NCI-H2107 (cell line): ENCODE measurements around the gene BTBD17.
"Not testable (repeated sequence)": the region's sequence is repeated elsewhere in the genome, so short reads cannot be mapped to it uniquely, and the experiment has no call there.

Experiments
- DNase-seq: peaks from one replicate; lab custom pipeline; 2025; lab: John Stamatoyannopoulos, UW

Gene BTBD17, protein sequence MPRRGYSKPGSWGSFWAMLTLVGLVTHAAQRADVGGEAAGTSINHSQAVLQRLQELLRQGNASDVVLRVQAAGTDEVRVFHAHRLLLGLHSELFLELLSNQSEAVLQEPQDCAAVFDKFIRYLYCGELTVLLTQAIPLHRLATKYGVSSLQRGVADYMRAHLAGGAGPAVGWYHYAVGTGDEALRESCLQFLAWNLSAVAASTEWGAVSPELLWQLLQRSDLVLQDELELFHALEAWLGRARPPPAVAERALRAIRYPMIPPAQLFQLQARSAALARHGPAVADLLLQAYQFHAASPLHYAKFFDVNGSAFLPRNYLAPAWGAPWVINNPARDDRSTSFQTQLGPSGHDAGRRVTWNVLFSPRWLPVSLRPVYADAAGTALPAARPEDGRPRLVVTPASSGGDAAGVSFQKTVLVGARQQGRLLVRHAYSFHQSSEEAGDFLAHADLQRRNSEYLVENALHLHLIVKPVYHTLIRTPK

DNA sequence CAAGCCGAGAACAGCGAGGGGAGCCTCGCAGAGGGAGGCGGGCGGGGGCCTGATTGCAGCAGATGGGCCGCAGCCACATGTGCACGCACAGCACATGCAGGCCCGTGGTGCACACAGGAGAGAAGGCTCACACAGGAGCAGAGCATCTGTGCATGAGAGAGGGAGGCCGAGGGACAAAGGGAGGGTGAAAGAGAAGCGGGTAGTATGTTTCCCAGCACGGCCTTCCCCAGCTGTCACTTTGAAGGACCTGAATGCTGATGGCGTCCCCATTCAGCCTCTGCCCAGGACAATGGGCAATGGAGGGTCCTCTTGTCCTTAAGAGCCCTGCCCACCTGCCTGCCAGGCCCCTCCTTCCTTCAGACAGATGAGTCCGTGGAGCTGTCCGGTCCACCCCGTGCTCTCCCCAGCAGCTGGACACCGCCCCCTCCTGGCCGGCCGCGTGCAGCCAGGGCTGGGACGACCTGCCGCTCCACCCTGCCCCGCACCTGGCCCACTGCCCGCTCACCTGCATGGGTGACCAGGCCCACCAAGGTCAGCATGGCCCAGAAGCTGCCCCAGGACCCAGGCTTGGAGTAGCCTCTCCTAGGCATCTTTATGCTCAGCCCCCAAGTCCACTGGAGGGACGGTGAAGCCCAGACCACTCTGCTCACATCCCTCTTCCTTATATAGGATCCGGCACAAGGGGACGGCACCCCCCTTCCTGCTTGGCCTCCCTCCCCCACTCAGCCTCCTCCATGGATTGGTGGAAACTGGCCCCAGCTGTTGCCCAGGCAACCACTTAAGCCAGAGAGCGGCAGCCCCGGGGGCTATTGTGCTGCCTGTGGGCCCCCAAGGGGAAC lies at the start of gene BTBD17:
Gene BTBD17, minus strand, starts transcription at position 639 of the 839 bp plus-strand sequence. Its CDS starts 49 bp downstream, at position 590.
- peak; percentile 75 for DNase-seq

DNA sequence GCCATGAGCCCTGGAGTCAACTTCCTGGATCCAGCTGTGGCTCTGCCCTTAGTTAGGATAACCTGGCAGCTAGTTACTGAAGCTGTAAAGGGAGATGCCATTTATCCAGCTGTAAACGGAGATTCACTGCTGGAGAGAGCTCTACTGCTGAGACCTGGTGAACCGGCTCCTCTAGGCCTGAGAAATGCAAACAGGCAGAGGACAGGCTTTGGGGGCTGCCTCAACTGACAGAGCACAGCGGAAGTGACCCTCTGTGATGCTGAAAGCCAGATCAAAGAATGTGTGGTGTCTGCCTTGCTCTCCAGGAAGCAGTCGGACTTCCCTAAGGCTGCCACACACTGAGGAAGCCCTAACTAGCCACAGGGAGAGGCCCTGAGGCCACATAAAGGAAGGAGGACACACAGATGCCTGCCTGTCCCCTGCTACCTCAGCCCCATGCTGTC lies 48.4 kb upstream of the BTBD17 start:
- no peak for DNase-seq

DNA sequence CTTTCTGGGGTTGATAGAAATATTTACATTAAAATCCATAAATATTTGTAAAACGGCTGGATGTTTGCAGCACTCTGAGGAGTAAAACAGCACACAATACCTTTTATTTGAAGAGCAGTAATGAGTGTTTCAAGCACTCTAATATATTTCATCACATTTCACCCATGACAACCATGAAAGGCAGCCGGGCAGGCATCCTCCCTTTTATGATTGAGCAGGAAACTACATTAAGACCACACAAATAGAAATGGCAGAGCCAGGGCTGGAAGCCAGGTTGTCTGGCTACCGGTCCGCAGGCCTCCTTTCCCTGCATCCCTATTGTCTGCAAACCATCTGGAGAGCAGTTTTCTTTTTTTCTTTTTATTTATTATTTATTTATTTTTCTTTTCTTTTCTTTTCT lies 47.1 kb upstream of the BTBD17 start:
- peak; percentile 50 for DNase-seq

DNA sequence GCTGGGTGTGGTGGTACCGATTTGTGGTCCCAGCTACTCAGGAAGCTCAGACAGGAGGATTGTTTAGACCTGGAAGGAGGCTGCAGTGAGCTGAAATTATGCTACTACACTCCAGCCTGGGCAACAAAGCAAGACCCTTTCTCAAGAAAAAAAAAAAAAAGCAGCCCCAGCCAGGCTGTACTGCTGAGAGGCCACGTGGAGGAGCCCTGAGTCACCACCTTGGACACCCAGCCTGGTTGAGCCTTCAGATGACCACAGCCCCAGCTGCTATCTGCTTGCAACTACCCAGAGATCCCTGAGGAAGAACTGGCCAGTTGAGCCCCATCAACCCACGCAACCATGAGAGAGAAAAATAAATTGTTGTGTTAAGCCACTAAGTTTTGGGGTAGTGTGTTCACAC lies 46.6 kb upstream of the BTBD17 start:
- no peak for DNase-seq

DNA sequence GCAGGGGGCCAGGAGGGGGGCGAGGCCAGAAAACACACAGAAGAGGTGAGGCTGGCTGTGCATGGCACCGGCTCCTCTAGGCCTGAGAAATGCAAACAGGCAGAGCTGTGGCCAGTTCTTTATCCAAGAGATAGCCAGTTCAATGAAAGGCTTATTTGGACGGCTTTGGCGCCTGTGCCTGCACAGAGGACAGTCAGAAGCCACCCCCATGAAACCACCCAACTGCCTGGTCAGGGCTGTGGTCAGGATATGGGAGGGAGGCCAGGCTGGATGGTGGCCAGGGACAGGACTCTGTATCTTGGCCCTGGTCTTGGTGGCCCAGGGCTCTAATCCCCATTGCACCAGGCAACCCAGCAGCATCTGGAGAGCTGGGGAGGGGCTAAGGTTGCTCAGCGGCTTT lies 45.7 kb upstream of the BTBD17 start:
- DNase-seq: no peak

DNA sequence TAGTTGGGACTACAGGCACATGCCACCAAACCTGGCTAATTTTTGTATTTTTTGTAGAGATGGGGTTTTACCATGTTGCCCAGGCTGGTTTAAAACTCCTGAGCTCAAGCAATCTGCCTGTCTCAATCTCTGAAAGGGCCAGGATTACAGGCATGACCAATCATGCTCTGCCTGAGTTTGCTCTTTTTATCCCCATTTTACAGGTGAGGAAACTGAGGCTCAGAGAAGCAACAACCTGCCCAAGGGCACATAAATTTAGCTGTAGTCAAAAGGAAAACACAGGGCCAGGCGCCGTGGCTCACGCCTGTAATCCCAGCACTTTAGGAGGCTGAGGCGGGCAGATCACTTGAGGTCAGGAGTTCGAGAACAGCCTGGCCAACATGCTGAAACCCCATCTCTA lies 43.6 kb upstream of the BTBD17 start:
- DNase-seq: not testable (repeated sequence)

DNA sequence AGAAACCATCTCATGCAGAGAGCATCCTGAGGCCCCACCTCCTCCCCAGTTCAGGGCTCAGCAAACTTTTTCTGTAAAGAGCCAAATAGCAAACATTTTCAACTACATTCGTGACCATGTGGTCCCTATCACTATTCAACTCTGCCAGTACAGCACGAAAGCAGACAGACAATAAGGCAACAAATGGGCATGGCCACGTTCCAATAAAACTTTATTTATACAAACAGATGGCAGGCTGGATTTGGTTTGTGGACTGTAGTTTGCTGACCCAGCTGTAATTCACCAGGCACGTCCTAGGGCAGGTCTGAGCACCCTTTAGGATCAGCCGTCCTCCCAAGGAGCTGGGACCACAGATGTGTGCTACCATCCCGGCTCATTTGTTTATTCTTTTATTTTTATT lies 43.1 kb upstream of the BTBD17 start:
- no peak for DNase-seq

DNA sequence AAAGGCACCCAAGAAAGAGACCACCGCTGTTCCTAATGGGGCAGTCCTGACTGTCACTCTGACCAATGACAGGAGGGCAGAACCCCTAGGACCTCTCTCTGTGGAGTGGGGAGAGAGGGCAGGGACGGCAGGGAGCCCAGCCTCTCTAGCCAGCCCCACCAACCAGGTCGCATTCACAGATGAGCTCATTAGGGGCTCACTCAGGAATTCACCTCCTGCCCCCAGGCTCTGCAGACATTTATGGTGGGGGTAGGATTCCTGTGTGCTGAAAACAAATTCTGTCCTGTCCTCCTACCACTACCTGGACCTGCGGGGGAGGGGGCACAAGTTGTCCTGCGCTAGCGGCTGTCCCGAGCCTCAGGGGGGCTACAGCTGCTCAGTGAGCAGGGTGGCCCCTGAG lies 42.5 kb upstream of the BTBD17 start:
- no peak for DNase-seq

DNA sequence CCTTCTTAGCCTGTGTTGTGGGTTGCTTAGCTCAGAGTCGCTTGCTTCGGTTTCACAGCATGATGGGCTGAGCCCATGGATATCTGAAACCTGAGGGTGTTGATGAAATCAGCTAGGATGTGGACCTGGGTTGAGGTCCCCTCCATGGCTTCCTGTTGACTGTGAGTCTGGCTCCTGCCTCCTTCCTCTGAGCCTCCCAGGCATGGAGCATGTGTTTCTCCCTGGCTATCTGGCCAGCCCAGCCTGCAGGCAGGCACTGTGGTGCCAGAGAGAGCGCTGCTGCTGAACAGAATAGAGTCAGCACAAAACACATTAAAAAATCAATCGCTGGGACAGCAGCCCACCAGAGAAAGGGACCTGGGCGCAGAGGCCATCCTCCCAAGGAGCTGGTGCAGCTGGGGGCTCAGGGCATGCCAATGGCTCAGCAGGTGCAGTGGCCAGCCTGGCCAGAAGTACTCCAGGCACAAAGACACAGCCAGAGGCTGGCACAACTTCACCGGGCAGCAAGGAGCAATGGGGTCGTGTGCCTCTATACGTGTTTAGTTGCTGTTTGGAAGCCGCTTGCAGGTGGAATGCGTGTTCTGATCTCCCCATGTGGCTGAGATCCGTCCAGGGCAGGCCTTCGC lies 42.0 kb upstream of the BTBD17 start:
- no peak for DNase-seq

DNA sequence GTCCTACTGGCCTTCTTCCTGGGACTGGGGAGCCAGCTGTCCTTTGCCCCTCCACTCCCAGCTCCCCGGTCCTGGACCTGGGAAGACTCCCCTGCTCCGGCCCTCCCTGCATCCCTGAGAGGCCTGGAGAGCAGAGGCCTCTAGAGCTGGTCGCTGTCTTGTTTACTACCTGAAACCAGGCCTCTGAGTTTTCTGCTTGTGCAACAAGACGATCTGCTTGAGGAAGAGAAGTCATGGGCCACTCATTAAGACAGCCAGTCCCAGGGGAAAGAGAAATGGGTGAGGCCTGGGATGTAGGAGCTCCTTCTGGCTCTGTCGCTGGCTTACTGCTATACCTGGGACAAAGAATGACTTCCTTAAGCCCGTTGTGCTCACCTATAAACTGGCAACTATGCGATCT lies 40.4 kb upstream of the BTBD17 start:
- no peak for DNase-seq

DNA sequence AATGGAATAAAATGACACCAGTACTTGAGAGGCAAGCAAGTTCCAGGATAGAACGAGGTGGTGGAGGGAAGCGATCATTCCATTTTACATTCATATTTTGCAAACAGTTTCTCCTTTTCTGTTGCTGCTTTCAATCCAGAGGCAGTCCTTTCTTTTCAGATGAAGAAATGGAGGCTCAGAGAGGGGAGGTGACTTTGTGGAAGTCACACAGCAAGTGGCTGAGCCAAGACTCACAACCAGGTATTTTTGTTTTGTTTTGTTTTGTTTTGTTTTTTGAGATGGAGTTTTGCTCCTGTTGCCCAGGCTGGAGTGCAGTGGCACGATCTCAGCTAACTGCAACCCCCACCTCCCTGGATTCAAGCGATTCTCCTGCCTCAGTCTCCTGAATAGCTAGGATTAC lies 34.9 kb upstream of the BTBD17 start:
- DNase-seq: no peak

DNA sequence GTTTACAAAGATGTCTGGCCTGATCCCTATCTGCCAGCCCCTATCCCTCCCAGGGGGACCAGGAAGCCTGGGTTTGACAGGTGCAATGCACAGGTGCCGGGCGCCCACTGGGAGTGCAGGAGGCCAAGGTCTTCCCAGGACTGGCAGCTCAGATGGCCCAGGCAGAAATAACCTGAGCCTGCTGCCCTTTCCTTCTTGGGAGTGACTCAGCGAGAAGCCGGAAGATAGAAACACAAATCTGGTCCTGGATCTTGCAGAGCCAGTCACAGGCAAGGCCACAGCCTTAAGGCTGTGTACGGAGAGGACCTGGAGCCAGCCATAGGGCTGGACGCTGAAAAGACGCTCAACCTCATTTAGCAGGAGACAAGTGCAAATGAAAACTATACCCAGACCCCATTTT lies 33.3 kb upstream of the BTBD17 start:
- DNase-seq: no peak

DNA sequence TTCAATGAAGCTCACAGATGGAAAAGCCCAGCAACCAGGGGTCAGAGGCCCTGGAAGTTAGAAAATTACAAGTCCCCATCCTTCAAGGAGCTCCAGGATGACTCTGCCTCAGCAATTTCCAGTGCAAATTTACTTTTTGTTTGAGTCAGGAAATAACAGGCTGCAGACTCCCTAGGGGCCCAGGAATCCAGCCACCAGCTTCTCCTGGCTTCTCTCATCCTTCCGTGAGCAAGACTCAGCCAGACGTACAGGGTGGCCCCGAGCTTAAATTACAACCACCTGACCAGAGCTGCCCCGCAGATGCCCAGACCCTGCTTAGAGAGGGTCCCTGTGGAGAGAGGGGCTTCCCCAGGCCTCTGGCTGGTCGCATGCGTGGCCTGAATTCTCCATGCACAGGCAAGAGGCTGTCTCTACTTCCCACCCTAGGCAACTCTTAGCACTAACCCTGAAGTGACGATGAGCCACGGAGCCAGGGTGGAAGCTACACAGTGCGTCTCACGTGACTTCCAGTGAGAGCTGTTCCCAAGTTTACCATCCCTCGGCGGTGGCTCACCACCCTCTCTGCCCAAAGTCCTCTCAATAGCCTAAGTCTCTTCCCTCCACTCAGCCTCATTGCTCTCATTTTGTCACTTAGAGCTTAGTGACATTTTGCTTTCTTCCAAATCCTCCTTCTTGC lies 32.7 kb upstream of the BTBD17 start:
- DNase-seq: no peak

DNA sequence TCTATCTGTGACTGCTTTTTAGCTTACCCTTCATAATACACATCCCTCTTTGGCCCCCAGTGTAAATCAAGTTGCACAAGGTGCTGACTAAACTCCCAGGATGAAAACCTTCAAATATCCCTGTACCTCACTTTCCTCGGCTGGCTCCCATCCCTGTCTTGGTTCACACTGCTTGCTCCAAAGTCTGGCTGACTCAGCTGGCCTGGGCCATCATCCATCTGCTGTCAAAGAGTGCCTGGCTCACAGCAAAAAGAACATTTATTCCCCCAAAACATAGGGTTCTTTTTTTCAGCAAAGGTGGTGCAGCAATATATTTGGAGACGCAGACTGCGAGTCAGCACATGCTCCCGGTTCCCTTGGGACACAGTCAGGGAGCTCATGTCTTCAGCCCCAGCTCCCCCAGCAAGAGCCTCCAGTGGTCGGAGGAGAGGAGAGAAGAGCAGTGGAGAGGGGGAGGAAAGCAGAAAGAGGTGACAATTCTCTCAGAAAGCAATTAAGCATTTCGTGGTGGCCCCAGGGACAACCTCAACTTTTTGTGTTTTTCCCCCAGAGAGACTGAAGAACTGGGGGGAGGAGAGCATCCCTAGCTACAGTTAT lies 31.8 kb upstream of the BTBD17 start:
- no peak for DNase-seq

DNA sequence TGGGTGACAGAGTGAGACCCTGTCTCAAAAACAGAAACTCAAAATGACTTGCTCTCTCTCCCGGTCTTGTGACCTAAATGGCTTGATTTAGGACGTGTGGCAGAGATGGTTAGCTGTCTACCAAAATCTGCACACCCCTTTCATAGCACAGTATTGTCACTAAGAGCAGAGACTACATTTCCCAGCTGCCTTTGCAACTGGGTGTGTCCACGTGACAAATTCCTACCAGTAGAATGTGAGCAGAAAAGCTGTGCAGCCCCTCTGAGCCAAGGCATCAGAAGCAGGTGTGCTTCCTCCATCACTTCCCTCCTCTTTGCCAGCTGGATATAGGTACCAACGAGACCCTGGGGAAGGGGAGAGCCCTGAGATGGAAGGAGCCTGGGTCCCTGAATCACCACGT lies 31.2 kb upstream of the BTBD17 start:
- DNase-seq: no peak

DNA sequence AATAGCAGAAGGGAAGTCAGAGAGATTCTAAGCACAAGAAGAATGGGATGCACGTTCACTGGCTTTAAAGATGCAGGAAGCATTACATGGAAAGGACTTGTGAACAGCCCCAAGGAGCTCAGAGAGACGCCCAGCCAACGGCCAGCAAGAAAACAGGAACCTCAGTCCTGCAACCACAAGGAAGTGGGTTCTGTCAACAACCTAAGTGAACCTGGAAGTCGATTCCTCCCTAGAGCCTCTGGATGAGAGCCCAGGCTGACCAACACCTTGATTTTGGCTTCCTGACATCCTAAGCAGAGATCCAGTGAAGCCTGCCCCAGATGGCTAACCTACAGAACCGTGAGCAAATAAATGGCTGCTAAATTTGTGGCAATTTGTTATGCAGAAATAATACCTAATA lies 30.1 kb upstream of the BTBD17 start:
- no peak for DNase-seq

DNA sequence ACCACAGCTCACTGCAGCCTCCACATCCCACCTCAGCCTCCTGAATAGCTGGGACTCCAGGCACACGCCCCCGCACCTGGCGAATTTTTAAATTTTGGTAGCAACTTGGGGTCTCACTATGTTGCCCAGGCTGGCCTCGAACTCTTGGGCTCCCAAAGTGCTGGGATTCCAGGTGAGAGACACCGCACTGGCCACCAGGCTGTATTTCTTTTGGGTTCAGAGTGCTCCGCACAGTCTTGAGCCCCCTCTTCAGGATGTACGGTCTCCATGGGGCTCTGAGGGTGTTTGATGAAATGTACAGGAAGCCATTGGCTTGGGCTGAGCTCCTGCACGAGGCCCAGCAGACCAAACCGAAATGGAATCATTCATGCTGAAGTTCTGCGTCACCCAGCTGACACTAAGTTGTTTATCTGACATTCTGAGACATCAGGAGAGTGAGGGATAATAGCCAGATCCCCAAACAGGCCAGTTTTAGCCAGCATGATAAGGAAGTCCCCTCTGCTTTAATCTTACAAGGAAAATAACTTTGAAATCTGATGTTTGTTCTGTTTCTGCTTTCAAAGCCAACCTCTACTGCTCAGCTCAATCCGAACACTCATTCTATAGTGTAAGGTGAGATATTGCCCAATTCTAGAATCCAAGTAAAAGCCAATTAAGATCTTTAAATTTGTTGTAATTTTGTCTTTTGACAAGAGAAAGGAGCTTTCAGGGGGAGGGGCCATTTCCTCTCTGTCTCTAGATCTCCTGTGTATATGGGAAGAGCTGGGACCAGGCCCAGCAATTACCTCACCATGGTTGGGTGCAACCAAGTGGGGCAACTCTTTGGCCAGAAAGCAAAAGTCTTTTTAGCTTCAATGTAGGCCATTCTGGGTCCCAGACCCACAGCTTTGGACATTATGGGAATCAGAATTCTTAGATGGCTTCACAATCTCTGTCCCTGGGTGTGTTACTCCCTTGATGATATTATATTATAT lies 29.3 kb upstream of the BTBD17 start:
- no peak for DNase-seq

DNA sequence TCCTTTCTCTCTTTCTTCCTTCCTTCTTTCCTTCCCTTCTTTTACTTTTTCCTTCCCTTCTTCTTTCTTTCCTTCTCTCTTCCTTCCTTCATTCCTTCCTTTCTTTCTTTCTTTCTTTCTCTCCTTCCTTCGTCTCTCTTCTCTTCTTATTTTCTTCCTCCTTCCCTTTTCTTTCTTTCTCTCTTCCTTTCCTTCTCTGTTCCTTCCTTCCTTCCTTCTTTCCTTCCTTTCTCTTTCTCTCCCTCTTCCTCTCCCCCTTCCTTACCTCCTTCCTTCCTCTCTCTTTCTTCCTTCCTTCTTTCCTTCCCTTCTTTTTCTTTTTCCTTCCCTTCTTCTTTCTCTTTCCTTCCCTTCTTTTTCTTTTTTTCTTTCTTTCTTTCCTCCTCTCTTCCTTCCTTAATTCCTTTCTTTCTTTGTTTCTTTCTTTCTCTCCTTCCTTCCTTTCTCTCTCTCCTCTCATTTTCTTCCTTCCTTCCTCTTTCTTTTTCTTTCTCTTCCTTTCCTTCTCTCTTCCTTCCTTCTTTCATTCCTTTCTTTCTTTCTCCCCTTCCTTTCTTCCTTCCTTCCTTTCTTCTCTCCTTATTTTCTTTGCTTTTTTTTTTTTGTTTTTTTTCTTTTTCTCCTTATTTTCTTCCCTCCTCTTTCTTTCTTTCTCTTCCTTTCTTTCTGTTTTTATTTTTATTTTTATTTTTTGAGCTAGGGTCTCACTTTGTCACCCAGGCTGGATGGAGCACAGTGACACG lies 28.4 kb upstream of the BTBD17 start:
- DNase-seq: no peak

DNA sequence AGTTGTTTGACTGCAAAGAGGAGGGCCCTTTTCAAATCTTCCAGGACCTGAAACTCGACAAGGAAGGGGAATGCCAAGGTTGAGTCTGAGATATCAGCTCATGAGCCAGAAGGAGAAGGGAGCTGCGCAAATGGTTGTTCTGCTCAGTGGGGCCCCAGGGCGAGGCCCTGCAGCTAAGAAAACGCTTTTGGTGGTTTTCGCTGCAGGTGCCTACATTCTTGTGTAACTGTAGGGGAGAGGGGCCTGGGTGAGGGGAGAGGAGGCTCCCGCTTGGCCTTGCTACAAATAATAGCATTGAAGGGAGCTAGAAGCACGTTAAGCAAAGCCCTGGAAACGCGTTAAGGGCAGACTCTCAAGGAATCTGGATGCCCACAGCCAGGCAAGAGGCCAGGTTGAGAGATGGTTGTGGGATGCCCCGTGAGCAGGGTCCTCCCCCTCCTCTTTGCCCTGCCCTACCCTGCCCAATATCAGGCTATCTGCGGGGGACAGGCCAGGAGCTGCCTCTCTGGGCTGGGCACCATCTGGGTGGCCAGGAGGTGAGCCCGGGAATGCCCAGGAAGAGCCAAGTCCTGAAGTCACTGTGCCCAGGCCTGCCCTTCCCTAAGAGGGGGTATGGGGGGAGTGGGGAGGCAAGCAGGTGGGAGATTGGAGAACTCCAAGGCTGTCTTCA lies 27.6 kb upstream of the BTBD17 start:
- no peak for DNase-seq
